ENCODE data around the gene OR56A3. TPM values are rescaled to one million over a fixed set of nuclear protein-coding genes. Genes with fewer than 3 reads are reported as not detected.

The OR56A3 gene
- total RNA-seq, 1 donor from 2014 or later, result not detected

DNA sequence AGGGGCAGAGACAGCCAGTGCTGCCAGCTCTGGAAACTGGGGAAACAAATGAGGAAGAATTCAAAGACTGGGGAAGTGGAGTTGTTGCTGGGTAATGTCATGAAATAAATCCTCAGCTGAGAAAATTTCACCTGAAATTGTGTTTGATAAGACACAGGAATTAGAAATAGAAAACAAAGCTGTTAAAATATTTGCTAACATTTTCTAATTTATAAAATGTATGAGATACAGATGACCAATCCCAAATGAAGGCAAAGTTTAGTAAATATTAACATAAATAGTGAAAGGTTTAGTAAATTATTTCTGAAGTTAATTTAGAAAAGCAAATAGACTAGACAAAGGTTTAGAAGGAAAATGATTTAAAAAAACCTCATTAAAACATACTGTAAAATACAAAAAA lies 26.3 kb downstream of the OR56A3 start, which contains the start of gene OR56A5:
OR56A5 (minus strand) TSS at position 101 of the 400 bp plus-strand sequence; CDS start at position 101, 0 bp downstream.
- no peak for FAIRE-seq
- no peak for DNase-seq (ENCODE audit: low spot score in 2 of 2)

- FAIRE-seq, result no peak
- no peak for DNase-seq (ENCODE audit: low spot score in 2 of 2)
These were observed 31.5 kb downstream of the OR56A3 start for GRCh38 chr11:5973530-5973929.

DNA sequence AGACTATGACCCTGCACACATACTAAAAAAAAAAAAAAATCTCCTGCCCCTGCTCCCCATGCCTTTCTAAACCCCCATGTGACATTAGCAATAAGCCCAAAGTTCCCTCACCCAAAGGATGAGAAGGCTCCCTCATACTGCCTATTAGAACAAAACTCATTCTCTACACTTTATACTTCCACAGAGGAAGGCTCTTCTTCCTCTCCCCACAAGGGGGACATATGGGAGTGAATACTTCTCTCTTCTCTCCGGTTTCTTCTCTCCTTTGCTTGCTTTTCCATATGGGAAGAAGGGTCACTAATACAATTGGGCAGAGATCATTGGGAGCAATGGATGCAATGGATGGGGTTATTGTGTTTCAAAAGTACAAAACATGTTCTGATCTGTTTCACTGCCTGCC lies 41.4 kb downstream of the OR56A3 start:
- FAIRE-seq (no peak), DNase-seq (ENCODE audit: low spot score in 2 of 2) (no peak)

DNA sequence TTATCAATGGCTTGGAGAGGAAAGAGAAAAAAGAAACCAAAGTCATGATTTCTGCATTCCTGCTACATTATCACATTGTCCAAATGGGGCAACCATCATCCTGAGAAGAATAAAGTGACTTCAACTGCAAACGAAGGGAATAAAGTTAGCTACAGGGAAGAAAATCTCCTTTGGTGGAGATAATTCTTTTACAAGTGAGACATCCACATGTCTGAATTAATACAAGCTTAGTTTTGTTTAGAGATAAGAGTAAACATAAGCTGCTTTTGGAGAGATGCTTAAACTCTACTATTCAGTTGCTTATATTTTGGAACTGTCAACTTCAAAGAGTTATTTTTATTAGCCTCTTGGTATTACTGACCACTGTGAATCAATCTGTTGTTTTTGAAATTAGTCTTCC lies 44.8 kb downstream of the OR56A3 start, which contains the start of gene OR52L1:
OR52L1 (minus strand) TSS at position 101 of the 400 bp plus-strand sequence; CDS start at position 46, 55 bp downstream.
- no peak for FAIRE-seq
- DNase-seq (ENCODE audit: low spot score in 2 of 2), result no peak

DNA sequence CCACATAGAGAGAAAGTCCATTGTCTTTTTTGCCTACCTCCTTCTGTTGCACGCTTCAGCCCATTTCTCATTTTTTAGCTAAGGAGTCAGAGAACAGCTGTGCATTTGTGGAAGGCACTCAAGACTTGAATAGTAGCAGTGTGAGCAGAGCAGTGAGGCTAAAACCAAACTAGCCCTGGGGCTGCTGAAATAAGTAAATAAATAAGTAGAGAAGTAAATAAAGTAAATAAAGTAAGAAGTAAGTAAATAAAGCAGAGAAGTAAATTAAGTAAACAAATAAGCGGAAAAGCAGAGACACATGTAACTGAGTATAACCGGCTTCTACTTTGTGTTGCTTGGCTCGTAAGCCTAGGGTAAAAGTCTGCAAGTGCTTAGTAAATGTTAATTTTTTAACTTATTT lies 47.2 kb downstream of the OR56A3 start:
- FAIRE-seq (no peak), DNase-seq (ENCODE audit: low spot score in 2 of 2) (no peak)

DNA sequence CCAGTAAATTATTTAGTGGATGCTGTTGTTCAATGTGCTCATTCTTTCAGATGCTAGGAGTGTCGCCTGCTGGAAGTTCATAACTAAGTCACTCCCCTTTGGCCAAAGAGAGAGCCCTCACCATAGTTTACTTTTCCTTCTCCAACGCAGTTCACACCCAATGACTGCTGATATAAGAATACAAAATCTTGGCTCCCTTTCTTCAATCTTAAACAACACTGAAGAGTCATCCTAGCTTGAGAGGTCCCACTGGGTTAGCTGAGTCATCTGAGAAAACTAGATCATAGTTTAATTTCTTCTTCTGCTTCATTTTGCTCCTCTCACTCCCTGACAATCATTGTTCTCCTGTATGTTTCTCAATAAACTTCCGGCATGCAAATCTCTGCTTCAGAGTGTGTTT lies 50.1 kb downstream of the OR56A3 start:
- DNase-seq (ENCODE audit: low spot score in 2 of 2) (no peak), FAIRE-seq (no peak)

GRCh38 chr11:5992604-5993251 lies 50.7 kb downstream of the OR56A3 start:
- no peak for FAIRE-seq
- DNase-seq (ENCODE audit: low spot score in 2 of 2), result peak in 1 of 2 donors; percentile 10

- FAIRE-seq, result no peak
These were observed 52.7 kb downstream of the OR56A3 start for GRCh38 chr11:5994791-5995190.

More at GRCh38 chr11:5994791-5995190, 52.7 kb downstream of the OR56A3 start:
- DNase-seq (ENCODE audit: low spot score in 2 of 2), result no peak

Other genes with a start within 250 kb of the OR56A3 start
- not detected for gene OR56B1, start 205.8 kb upstream of the OR56A3 start, total RNA-seq
- gene OR52N4, start 188.0 kb upstream of the OR56A3 start, total RNA-seq, result not detected
- gene OR52N5, start 158.9 kb upstream of the OR56A3 start, total RNA-seq, result not detected
- gene OR52N1, start 151.0 kb upstream of the OR56A3 start, total RNA-seq, result not detected
- gene OR52N2, start 133.3 kb upstream of the OR56A3 start, total RNA-seq, result not detected
- gene OR52E6, start 100.4 kb upstream of the OR56A3 start, total RNA-seq, result not detected
- not detected for gene OR52E8, start 84.6 kb upstream of the OR56A3 start, total RNA-seq
- not detected for gene OR52E4, start 61.6 kb upstream of the OR56A3 start, total RNA-seq
- not detected for gene OR52E5, start 49.0 kb upstream of the OR56A3 start, total RNA-seq
- not detected for gene OR56A5, start 26.2 kb downstream of the OR56A3 start, total RNA-seq
- gene OR52L1, start 44.7 kb downstream of the OR56A3 start, total RNA-seq, result 0.41 TPM
- under 0.01 TPM for gene OR56A4, start 64.7 kb downstream of the OR56A3 start, total RNA-seq
- gene OR56A1, start 88.5 kb downstream of the OR56A3 start, total RNA-seq, result under 0.01 TPM
- gene OR56B4, start 165.4 kb downstream of the OR56A3 start, total RNA-seq, result not detected
- gene OR52B2, start 228.1 kb downstream of the OR56A3 start, total RNA-seq, result not detected

Data from frontal cortex (tissue), 4 donors.